Heart right ventricle (tissue), 16 donors: ENCODE data around the gene MAPKAP1. TPM values are rescaled to one million over a fixed set of nuclear protein-coding genes. Genes with fewer than 3 reads are reported as not detected.

ENCODE experiments used
- ATAC-seq, 8 donors: fragments of 200-7000 bp; cut with Tn5 transposase; one replicate each; pipeline ENCODE4 v1.9.1; 2020; ENCODE audit warnings: mild to moderate bottlenecking in 8 of 8, moderate library complexity in 8 of 8, moderate number of reproducible peaks in 1 of 8
- DNase-seq, 2 donors: peaks; one replicate each; pipeline ENCODE4 v3.0.0-alpha.2; 2020
- H3K27ac ChIP-seq, 10 donors: fragments of 200-600 bp; sonication (generic) in 2 of 10; one replicate each; pipeline versions ENCODE4 v1.5.0 to v1.8.0; 2020 to 2022; ENCODE audit warnings: mild to moderate bottlenecking in 3 of 10
- H3K27me3 ChIP-seq, 7 donors: fragments of 200-600 bp; one replicate each; pipeline ENCODE4 v1.8.0; 2021 to 2022; ENCODE audit warnings: mild to moderate bottlenecking in 2 of 7
- H3K36me3 ChIP-seq, 9 donors: fragments of 200-600 bp; sonication (generic) in 1 of 9; one replicate each; pipeline versions ENCODE4 v1.5.0 to v1.8.0; 2020 to 2022; ENCODE audit warnings: mild to moderate bottlenecking in 2 of 9
- H3K4me1 ChIP-seq, 9 donors: fragments of 200-600 bp; sonication (generic) in 1 of 9; one replicate each; pipeline versions ENCODE4 v1.5.0 to v1.8.0; 2020 to 2022; ENCODE audit warnings: mild to moderate bottlenecking in 4 of 9
- H3K4me3 ChIP-seq, 10 donors: fragments of 200-600 bp; sonication (generic) in 2 of 10; one replicate each; pipeline versions ENCODE4 v1.5.0 to v1.8.0; 2020 to 2022; ENCODE audit warnings: mild to moderate bottlenecking in 7 of 10, moderate library complexity in 2 of 10
- H3K9me3 ChIP-seq, 11 donors: fragments of 200-600 bp in 10 of 11; sonication (generic) in 2 of 11; one replicate each; pipeline versions ENCODE4 v1.5.0 to v1.8.0; 2013 to 2022; ENCODE audit warnings: mild to moderate bottlenecking in 2 of 11, control low read depth in 1 of 11, moderate library complexity in 1 of 11
- CTCF ChIP-seq, 9 donors: fragments of 200-600 bp; sonication (generic) in 2 of 9; IDR thresholded peaks; one replicate each; pipeline versions ENCODE4 v1.5.0 to v1.8.0; 2021 to 2022; ENCODE audit warnings: antibody characterized with exemption in 9 of 9, mild to moderate bottlenecking in 5 of 9, moderate library complexity in 1 of 9
- WGBS, 2 donors: extraction: QIAGEN DNeasy Blood & Tissue Kit; methylation state at CpG; one replicate each; pipeline ENCODE4 v1.1.7; 2013; ENCODE audit warnings: inconsistent platforms in 1 of 2; 5-methylcytosine and 5-hydroxymethylcytosine counted together
- intact Hi-C, 10 donors: fragments of 100-400 bp; cut with DNase I; formaldehyde crosslinking; loops; one replicate each; pipeline versions ENCODE4 v1.11.1 to v1.14.2; 2022
- polyA plus RNA-seq, 2 donors: library from polyadenylated mRNA; stranded (reverse); fragments of 200-250 nt; gene quantifications; one replicate each; pipeline ENCODE4 v1.2.3, GENCODE V29; 2013
- total RNA-seq, 10 donors: library from RNA; stranded (reverse); fragmentation: NEBNext Ultra II Directional in 3 of 10; extraction: Animal tissue kit (Norgen Biotek cat#: 25700) in 3 of 10; gene quantifications; one replicate each; pipeline versions ENCODE4 v1.2.1 to v1.2.4, GENCODE V29; 2021 to 2023
- donor health status: Arrhythmogenic right ventricular cardiomyopathy.
- donor health status: ischemic (EF 13 %, LVEDD 7.1; RV severe dilation, severe dysfunction).
- donor health status: healthy with polysubstance abuse.
- donor health status: DM: no; HTN: yes; CAD: no.
- donor health status: DM: no; HTN: no; CAD: no.
- donor health status: ischemic (EF 25% LVEDD 6.9; RV normal size, moderate dysfunction).
- donor health status: ischemic (EF 25% LVEDD 5.7; RV mildly dilated, moderate dysfunction).
- donor health status: healthy.
- donor health status: DM: yes; HTN: yes; CAD: no.
- donor health status: Ischemic cardiomyopathy.
- donor health status: ischemic (EF 35%, LVEDD 5.7; RV mildly dilated, moderate dysfunction).
- donor health status: nonischemic (EF 11% LVEDD 7.7; RV severe dilation, severe dysfunction).
- donor health status: DM: yes; HTN: yes; CAD: no.
- donor health status: PGD.
- donor health status: ischemic (EF 29% LVEDD 5.4; RV normal size, mild dysfunction).
- donor health status: nonischemic (EF 23%, LVEDD 6.1; RV moderate dilation, normal function).

MAPKAP1 gene
- total and polyA plus RNA-seq, 12 donors, result 102 to 143 (median 116) TPM

- Histone ChIP-seq H3K27me3 (no peaks in the 10 kb centered on the region), H3K4me1 (peaks cover 0 to 64% (median 42%) of the 10 kb centered on the region in 9 donors), H3K27ac (peak overlapping the region in 8 of 10 donors; percentile 2 to 59 (median 32)), H3K36me3 (peaks cover 0 to 3% (median 0%) of the 10 kb centered on the region in 9 donors), H3K4me3 (no peak overlapping the region), H3K9me3 (no peaks in the 10 kb centered on the region)
- intact Hi-C loops, result loop anchor here in 1 of 10 donors (5.0 kb wide), 1 partner anchor 40 kb away; no protein-coding TSS in a partner anchor
- 74% methylated on average over 18 of the region's 18 CpGs for WGBS, 2 donors
- TF ChIP-seq CTCF (IDR thresholded peaks at IDR 0.05), result no peak
- ATAC-seq (no peak), DNase-seq (no peak)
Measured at GRCh38 chr9:125511789-125512660, 195.0 kb downstream of the MAPKAP1 start.

GRCh38 chr9:125510980-125511379 is 196.0 kb downstream of the MAPKAP1 start:
- 47 to 67% methylated on average over 1 of the region's 1 CpG for WGBS, 2 donors
- Histone ChIP-seq H3K4me3 (no peak overlapping the region), H3K36me3 (peaks cover 0 to 5% (median 0%) of the 10 kb centered on the region in 9 donors), H3K27me3 (no peaks in the 10 kb centered on the region), H3K9me3 (no peaks in the 10 kb centered on the region), H3K27ac (peak overlapping the region in 2 of 10 donors; percentile 2 to 53), H3K4me1 (peaks cover 0 to 73% (median 42%) of the 10 kb centered on the region in 9 donors)
- intact Hi-C loops, result loop anchor here in 1 of 10 donors (5.0 kb wide), 1 partner anchor 39 kb away; no protein-coding TSS in a partner anchor
- TF ChIP-seq CTCF (IDR thresholded peaks at IDR 0.05), result no peak
- ATAC-seq, result no peak
- no peak for DNase-seq

GRCh38 chr9:125509476-125509875 is 197.5 kb downstream of the MAPKAP1 start:
- Histone ChIP-seq H3K27me3 (no peaks in the 10 kb centered on the region), H3K4me1 (peaks cover 0 to 68% (median 37%) of the 10 kb centered on the region in 9 donors), H3K36me3 (peaks cover 0 to 10% (median 0%) of the 10 kb centered on the region in 9 donors), H3K9me3 (no peaks in the 10 kb centered on the region), H3K27ac (peak overlapping the region in 6 of 10 donors; percentile 9 to 60 (median 40)), H3K4me3 (no peak overlapping the region)
- no peak for TF ChIP-seq CTCF (IDR thresholded peaks at IDR 0.05)
- no peak for DNase-seq
- ATAC-seq, result peak in 5 of 8 donors; percentile 38 to 45 (median 42)
- intact Hi-C loops, result loop anchor here in 1 of 10 donors (5.0 kb wide), 1 partner anchor 37 kb away; no protein-coding TSS in a partner anchor
- 31 to 34% methylated on average over 5 of the region's 5 CpGs for WGBS, 2 donors

- no peaks in the 10 kb centered on the region for H3K9me3 ChIP-seq
- no peak overlapping the region for H3K4me3 ChIP-seq
- H3K27ac ChIP-seq, result peak overlapping the region in 4 of 10 donors; percentile 18 to 62 (median 58)
- intact Hi-C loops, result loop anchor here in 1 of 10 donors (5.0 kb wide), 1 partner anchor 36 kb away; no protein-coding TSS in a partner anchor
- peaks cover 0 to 10% (median under 1%) of the 10 kb centered on the region in 9 donors for H3K36me3 ChIP-seq
- WGBS, 2 donors, result 96 to 99% methylated on average over 2 of the region's 2 CpGs
- no peaks in the 10 kb centered on the region for H3K27me3 ChIP-seq
- peaks cover 0 to 59% (median 29%) of the 10 kb centered on the region in 9 donors for H3K4me1 ChIP-seq
- no peak for TF ChIP-seq CTCF (IDR thresholded peaks at IDR 0.05)
- DNase-seq, result no peak
- ATAC-seq, result no peak
Measured at GRCh38 chr9:125508249-125508648, 198.8 kb downstream of the MAPKAP1 start.
